DMS153 (cell line): ENCODE measurements around the gene CLIP2.

Source experiments
- DNase-seq: peaks from one replicate; lab custom pipeline; 2025; lab: John Stamatoyannopoulos, UW

The CLIP2 gene

DNA sequence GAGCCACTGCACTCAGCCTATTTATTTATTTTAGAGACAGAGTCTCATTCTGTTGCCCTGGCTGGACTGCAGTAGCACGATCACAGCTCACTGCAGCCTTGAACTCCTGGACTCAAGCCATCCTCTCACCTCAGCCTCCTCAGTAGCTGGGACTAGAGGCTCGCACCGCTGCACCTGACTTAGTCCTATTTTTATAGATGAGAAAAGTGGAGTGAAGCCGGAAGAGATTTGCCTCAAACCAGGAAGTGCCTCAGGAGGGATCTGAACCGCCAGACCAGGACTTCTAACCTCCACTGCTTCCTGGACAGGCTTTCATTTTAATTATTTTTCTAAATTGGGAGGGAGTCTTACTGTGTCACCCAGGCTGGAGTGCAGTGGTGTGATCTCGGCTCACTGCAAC is 17.5 kb upstream of the CLIP2 start:
- DNase-seq, result no peak

- no peak for DNase-seq
These were observed 16.7 kb upstream of the CLIP2 start for GRCh38 chr7:74272305-74273038.

DNA sequence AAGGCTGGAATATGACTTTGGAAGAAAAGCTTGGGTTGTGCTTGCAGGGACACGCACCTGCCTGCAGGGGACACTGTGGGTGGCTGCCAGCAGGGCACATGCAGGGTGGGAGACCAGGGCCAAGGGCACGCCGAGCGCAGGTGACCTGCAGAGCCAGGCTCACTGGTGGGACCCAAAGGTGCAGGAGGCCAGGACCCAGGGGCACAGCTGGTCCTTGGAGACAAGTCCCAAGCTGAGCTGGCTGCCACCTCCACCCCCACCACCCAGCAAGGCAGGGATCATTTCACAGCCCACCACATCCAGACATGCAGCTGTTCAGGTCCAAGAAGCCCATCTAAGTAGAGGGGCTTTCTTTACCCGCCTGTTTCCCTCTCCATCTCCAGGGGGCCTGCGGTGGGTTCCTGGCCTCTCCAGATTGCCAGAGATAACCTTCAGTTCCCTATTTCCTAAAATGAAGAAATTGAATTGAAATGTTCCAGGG is 13.8 kb upstream of the CLIP2 start:
- no peak for DNase-seq

DNA sequence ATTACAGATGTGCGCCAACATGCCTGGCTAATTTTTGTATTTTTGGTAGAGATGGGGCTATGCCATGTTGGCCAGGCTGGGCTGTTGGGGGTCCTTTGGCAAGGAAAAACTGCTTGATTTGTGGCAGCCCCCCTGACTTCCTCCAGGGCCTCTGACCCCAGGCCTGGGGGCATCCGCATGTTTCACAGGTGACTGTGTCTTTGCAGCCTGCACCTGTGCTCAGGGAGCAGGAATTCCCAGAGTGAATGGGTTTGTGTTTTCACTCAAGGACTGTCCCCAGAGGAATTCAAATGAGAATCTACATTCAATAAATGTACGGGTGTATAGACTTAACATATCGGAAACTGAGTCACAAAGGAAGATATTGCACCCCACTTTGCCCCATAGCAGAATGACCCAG is 11.6 kb upstream of the CLIP2 start:
- no peak for DNase-seq

DNA sequence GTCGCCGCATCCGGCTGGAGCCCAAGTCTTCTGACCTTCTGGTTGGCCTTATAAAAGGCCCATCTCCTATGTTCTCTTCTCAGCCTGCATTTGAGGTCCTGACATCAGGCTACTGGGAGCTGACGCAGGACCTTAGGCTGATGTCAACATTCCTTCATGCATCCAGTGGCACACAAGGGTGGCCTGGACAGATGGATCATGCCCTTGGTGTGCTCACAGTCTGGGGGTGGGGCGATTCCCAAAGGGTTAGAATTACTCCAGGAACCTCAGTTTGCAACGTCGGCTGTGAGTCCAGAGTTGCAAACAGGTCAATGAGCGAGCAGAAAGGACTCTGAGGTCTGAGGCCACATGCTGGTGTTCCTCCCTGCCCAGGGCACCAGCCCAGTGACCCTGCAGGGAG is 8.2 kb upstream of the CLIP2 start:
- no peak for DNase-seq

DNA sequence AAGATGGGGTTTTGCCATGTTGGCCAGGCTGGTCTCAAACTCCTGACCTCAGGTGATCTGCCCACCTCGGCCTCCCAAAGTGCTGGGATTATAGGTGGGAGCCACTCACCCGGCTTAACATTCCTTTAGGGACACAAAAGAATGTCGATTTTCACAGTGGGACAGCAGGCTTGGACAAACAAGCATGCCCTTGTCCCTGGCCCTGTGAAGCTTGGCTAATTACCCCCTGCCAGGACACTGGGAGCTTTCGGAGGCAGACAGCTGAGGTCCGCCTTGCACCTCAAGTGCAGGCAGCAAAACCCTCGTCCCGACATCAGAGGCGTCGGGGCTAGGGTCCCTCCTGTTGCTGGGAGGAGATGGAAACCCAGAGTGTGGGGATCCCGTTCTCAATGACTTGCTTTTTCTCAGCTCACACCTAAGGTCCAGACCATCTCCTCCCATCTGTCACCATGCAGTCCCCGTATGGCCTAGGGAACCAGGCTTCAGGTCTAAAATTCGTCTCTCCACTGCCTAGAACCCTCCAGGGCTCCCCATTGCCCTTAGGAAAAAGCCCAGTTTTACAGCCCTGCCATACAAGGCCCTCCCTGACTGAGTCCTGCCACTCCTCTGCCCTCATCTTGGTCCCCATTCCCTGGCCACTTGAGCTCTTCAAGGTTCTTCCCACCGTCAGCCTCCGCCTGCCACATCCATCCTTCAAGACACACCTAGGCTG is 6.3 kb upstream of the CLIP2 start:
- DNase-seq, result no peak

GRCh38 chr7:74283858-74284447 is 5.3 kb upstream of the CLIP2 start:
- no peak for DNase-seq

DNA sequence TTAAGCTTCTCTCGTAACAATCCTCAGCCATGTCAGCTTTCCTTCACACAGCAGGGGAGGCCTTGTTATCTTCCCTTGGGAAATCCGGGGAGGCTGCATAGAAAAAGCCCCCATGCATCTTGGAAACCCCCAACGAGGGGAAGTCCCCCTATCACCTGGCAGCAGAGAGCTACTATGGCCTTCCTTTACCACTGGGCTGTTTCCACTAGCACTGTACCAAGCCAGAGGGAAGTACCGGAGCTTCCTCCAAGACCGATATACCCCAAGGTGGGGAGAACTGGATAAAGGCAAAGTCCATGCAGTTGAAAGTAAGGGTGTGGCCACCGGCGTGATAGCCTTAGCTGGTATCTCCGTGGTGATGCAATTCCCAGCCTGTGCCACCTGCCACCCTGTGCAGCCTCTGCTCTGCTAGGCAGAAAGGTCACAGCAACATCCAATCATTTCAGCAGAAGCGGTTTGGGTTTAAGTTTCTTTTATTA is 4.4 kb upstream of the CLIP2 start:
- peak; percentile 14 for DNase-seq

DNA sequence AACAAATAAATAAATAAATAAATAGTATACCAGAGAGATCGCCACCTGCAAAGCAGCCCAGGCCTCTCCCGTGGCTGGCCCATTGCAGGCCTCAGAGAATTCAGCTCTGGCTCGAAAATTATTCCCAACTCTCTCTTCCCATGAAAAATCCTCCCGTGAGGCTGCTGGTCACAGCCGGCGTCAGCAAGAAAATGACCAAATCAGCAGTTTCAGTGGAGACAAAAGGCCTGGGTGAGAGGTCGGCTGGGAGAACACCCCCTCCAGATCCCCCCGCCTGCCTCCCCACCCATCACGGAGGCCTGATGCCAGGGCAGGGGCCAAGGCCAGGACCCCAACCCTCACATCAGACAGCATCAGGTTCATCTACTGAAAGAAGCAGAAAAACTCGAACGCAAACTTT is 3.1 kb upstream of the CLIP2 start:
- no peak for DNase-seq

DNA sequence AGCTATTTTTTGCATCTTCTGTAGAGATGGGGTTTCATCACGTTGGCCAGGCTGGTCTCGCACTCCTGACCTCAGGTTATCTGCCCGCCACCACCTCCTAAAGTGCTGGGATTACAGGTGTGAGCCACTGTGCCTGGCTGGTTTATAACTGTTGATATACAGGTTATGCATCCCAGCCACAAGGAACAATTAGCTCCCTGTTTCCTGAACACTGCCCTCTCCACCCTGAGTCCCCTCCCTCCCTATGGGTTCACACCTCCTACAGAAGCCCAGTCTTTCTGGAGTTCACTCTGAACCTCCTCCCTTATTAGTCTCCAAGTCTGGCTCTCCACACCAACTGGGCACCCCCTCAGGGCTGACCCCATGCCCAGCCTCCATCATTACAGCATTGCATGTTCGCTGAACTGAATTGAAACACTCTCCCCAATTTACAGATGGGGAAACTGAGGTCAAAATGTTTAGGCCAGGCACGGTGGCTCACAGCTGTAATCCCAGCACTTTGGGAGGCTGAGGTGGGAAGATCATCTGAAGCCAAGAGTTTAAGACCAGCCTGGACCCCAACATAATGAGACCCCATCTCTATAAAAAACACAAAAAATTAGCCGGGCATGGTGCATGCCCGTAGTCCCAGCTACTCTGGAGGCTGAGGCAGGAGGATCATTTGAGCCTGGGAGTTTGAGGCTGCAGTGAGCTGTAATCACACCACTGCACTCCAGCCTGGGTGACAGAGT is 1.7 kb upstream of the CLIP2 start:
- DNase-seq, result no peak

- DNase-seq, result no peak
These were observed 949 bp upstream of the CLIP2 start for GRCh38 chr7:74288034-74288881.

GRCh38 chr7:74289659-74290552 is 699 bp downstream of the CLIP2 start:
- DNase-seq, result no peak

DNA sequence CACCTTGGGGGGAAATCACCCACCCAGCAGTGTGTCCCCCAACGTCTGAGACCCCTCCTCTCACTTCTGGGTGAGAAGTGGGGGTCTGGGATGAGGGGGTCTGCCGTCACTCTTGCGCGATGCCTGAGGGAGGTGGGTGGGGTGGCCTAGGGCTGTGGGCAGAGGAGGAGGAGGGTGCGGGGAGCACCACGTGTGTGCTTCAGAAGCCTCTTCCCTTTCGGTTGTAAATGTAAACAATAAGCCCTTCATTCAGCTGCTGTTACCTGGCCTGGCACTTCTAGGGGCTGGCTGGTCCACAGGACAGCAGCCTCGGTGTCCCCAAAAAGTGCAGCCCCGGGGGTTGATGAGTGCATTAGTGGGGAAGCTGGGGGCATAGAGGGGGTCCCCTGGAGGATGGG is 1.3 kb downstream of the CLIP2 start:
- no peak for DNase-seq

- no peak for DNase-seq
These were observed 1.8 kb downstream of the CLIP2 start for GRCh38 chr7:74290981-74291441.

GRCh38 chr7:74291535-74291934 is 2.3 kb downstream of the CLIP2 start:
- DNase-seq, result no peak

DNA sequence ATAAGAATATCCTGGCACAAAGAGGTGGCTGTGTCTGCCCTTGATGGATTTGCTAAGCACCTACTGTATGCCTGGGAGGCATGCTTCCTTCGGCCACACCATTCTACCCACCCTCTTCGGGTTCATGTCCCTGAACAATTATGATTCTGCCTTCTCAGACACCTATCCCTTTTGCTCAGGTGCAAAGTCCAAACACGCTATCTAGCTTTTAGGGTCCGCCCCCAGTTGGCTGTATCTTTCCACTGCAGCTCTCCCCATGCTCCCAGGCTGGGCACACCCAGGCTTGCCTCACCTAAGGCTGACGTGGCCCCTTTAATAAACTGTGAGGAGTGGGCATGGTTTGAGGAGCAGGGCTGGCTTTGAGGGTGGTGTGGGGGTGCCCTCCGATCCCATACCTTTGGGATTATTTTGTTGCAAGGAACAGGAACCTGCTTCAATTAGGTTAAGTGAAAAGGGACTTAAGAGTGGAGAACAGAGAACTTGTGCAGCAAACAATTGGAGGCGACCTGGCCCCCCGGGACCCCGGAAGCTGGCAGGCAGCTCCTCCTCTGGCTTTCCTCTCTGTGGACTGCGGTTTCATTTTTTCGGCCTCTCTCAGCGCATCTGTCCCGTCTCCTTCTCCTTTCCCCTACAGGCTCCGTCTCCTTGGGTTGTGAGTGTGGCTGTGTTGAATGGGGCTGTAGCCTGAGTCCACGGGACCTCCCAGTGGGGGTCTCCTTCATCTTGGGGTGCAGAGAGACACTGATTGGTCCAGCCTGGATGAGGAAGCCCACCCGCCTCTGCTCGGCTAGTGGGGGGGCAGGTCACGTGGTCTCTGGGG is 3.8 kb downstream of the CLIP2 start:
- DNase-seq, result no peak

DNA sequence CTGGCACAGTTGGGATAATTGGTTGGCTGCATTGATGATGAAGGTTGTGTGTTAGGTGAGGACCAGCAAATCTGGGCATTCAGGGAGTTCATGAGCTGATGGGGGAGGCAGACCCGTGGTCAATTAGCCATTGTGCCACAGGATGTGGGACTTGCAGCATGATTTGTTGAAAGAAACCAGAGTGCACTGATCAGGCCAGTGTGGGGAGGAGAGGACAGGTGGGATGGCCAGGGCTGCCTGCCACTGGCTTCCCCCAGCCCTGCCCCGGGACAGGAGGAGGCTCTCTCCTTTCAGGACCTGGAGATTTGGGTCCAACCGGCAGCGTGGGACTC is 4.3 kb downstream of the CLIP2 start:
- DNase-seq, result no peak

GRCh38 chr7:74294191-74294998 is 5.2 kb downstream of the CLIP2 start:
- peak; percentile 73 for DNase-seq
